Activated CD4-positive, alpha-beta T cell treated with anti-CD3 and anti-CD28 coated beads for 48 hours (primary cell): ENCODE data around the gene RITA1.
A peak's percentile ranks its signal among the peaks of the same experiment; 100 is the strongest.

Experiments used
- DNase-seq: peaks from one replicate; pipeline ENCODE4 v3.0.0-alpha.2; 2020

The RITA1 gene

DNA sequence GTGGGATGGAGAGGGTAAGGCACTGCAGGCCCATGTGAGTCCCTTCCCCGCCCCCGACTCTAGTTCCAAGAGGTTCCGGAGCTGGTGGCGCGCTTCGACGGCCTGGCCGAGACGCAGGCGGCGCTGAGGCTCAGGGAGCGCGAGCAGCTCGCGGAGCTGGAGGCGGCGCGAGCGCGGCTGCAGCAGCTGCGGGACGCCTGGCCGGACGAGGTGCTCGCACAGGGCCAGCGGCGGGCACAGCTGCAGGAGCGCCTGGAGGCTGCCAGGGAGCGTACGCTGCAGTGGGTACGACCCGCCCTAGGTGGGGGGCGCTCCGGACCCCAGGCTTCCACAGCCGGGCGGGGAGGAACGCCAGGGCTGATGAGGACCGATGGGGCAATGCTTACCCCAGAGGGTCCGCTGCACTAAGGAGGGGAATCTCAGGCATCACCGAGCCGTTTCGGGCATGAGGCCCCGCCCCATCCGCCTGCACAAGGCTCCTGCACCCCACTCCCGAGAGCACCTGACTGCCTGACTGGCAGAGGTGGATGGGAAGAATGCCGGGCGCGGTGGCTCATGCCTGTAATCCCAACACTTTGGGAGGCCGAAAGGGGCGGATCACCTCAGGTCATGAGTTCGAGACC lies 31.1 kb upstream of the RITA1 start:
- peak; percentile 46 for DNase-seq

DNA sequence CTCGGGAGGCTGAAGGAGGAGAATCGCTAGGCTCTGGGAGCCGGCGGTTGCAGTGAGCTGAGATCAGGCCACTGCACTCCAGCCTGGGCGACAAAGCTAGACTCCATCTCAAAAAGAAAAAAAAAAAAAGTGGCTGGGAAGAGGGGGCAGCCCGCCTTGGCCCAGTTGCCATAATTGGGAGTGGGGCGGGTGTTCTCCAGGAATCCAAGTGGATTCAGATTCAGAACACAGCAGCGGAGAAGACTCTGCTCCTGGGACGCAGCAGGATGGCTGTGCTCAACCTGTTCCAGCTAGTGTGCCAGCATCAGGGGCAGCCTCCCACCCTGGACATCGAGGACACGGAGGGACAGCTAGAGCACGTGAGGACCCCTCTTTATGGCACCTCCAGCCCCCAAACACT lies 30.5 kb upstream of the RITA1 start:
- no peak for DNase-seq

DNA sequence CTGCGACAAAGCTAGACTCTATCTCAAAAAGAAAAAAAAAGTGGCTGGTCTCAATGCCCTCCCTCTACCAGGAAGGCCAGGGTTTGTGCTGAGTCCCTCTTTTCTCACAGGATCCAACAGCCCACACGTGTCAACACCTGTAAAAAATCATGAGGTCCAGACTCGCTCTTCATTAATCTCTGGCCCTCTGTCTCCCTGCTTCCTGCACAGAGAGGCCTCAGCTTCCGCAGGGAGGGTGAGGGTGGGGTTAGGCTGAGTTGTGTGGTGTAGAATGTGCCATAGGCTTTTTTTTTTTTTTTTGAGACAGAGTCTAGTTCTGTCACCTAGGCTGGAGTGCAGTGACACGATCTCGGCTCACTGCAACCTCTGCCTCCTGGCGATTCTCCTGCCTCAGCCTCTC lies 29.9 kb upstream of the RITA1 start:
- no peak for DNase-seq

DNA sequence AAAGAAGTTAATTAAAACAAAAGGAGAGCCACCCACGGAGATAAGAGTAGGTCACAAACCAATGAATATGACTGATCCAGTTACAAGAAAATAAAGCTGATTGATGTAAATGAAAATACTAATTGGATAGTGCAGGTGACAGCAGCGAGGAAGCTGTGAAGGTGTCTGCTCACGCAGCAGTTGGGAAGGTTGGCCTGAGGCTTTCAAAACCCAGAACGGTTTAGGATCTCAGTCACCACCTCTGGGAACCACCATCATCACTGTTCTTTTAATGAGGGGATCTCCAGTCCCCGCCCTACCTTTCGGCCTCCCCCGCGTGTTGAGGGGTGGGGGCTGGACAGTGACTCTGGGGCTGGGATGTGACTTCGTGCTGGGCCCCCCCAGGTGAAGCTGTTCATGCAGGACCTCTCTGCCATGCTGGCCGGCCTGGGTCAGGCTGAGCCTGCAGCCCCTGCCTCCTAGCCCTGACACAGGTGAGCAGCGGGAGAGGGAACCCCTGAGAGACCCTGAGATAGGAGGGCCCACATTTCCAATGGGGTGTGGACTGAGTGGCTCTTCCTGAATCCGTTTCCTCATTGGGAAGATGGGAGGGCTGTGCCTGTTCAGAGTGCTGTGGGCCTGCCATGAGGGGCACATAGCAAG lies 28.2 kb upstream of the RITA1 start:
- no peak for DNase-seq

DNA sequence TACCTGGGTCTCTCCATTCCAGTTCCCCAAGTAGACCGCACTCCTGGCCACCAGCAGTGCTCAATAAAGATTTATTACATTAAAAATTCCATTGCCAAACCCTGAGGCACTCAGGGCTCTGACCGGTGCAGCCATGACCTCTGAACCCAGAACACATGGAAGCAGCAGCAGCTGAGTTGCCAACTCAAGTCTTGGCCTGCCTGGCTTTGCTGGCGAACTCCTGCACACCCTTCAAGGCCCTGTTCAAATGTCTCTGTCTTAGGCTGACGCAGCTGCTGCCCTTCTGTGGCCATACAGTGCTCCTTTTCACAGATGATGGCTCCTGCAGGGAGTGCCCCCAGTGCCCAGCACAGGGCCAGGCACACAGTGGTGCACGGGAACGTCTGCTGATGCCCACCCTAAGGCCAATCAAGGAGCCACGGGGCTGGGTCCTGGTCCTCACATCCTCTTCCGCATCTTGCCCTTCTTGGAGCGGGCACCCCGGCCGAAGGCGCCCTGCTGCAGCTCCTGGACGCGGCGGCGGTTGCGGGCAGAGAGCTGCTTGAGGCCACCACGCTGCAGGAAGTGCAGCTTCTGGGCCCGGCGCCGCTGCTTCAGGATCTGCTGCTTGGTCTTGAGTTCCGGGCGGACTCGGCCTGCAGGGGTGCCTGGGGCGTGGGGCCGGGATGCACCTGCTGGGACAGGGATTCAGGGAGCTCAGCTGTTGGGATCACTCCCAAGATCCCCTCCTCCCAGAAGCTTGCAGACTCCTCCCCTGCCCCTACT lies 26.9 kb upstream of the RITA1 start:
- no peak for DNase-seq

DNA sequence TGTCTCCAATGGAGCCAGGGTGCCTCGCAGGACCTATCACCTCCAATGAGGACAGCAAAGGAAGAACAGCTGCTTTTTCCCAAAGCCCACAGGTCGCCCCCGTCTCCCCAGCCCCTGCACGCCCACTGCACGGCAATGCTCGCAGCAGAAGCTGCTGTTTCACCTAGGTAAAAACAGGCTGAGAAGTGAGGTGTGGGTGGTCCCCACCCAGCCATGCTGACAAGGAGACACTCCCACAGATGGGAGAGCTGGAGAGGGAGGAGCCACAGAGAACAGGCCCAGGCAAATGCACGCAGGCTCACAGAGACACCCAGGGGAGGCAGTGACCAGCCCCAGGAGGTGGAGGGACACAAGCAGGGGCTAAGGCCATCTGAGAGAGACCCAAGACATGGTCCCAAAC lies 25.6 kb upstream of the RITA1 start:
- DNase-seq, result no peak

DNA sequence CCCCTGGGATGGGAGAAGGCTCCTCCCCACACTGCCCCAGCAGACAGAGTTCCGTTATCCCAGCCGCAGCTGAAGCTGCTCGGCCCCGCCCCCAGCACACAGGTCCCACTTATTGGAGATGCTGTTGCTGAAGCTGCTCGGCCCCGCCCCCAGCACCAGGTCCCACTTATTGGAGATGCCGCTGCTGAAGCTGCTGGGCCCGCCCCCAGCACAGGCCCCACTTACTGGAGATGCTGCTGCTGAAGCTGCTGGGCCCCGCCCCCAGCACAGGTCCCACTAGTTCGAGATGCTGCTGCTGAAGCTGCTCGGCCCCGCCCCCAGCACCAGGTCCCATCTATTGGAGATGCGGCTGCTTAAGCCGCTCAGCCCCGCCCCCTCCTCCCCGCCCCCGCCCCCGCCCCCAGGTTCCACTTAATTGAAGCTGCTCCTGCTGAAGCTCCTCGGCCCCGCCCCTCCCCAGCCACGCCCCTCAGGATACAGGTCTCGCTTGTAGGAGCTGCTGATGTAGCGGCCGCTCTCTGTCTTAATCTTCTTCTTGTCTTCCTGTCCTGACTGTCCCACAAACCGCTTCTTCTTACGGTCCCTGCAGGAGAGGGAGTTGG lies 24.0 kb upstream of the RITA1 start:
- DNase-seq, result peak; percentile 52

DNA sequence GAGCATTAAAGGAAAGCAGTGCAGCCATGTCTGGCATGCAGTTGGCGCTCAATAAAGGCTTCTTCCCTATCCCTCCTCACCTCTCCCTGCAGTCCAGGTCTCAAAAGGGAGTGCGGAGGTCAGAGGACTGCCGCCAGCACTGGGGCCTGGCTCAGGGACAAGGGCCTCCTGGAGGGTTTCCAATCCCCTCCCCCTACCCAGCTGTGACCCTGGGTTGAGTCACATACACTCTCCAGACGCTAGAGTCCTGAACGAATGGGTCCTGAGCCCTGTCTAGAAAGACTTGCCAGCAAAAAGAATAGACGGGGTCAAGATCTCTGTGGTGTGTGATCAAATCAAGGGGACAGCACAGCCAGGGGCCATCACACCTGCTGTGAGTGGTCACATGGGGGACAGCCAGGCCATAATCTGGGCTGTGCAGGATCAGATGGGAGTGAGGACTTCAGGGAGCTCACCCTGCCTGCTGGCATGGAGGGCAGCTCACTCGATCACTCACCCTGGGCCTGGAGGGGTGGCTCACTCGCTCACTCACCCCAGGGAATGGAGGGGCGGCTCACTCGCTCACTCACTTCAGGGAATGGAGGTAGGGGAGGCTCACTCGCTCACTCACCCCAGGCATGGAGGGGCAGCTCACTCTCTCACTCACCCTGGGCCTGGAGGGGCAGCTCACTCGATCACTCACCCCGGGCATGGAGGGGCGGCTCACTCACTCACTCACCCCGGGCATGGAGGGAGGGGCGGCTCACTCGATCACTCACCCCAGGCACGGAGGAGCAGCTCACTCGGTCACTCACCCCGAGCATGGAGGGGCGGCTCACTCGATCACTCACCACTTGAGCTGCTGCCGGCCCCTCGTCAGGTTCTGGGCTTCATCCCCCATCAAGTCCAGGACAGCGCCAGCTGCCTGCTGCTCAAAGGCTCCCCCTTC lies 23.2 kb upstream of the RITA1 start:
- DNase-seq, result no peak

DNA sequence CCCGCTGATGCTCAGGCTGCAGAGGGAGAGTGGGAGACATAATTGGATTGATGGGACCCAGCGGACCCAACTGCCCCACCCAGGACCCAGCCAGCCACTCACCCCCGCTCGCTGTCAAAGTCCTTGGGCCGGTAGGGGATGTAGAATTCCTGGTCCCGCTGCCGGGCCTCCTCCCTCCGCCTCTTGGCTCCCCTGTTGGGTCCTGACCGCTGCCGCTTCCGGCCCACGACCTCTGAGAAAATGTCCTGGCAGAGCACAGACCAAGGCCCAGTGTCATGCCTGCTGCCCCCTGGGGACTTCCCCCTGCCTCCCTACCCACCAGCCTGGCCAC lies 22.5 kb upstream of the RITA1 start:
- DNase-seq, result no peak

DNA sequence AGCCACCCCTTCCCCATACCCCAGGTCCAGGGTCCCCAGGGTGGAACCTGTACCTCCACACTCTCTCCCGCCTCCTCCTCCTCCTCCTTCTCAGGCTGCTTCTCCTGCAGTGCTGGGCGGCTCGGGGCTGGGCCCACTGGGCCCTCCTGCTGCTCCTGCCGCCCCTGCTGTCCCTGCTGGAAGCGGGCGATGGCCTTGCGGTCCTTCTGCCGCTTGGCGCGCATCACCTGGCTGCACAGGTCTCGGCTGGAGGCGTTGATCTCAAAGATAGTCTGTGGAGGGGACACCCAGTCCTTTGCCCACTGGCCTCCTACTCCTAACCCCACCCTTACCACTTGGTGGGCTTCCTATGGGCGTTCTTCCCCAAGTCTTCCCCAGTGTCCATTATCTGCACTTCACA lies 21.5 kb upstream of the RITA1 start:
- no peak for DNase-seq

DNA sequence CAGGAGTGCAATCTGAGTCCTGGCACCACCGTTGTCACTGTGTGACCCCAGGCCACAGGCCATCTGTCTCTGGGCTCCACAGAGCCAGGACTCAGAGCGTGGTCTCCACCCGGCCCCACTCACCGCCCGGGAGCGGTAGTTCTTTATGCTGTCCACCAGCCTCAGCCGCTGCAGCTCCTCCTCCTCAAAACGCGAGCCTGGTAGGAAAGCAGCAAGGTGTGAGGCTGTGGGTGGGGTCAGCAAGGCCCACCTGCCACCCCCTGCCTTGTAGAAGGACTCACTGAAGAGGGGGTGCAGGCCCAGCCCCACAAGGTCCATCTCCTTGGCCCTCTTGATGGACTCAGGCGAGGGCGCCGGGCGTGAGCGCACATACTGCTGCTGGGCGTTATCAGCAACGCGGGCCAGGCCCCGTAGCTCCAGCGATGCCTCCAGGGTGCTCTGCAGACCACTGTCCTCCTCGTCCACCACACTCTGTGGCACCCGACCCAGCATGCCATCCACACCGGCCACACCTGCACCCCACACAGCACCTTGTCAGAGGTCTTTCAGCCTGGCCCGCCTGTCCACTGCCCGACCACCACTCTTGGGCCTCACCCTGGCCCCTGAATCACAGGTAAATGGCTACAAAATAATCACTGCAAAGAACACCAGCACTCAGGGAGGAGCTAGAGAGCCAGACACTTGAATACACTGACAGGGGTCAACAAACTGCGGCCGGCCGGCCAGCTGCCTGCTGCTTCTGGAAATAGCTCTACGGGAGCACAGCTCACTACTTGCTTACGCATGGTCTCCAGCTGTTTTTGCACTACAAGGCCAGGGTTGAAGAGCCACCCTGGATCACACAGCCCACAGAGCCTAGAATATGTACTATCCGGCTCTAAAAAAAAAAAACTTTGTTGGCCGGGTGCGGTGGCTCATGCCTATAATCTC lies 19.7 kb upstream of the RITA1 start:
- DNase-seq, result no peak

DNA sequence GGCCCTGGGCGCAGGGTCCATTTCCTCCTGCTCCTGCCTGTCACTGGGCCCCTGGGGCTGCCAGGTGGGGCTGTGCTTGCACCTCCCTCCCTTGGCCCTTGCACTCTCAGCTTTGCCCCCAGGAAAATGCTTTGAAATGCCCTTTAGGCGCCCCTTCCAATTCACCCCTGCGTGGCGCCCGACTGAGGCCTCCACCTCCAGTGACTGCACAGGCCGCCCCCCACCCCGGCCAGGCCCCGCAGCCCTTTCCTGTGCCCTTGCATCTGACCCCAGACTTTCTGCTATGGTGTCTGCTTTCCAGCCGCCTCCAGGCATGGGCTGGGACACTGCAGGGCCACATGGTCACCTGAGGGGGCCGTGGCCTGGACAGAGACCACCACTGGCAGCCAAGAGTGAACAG lies 17.7 kb upstream of the RITA1 start:
- DNase-seq, result no peak

DNA sequence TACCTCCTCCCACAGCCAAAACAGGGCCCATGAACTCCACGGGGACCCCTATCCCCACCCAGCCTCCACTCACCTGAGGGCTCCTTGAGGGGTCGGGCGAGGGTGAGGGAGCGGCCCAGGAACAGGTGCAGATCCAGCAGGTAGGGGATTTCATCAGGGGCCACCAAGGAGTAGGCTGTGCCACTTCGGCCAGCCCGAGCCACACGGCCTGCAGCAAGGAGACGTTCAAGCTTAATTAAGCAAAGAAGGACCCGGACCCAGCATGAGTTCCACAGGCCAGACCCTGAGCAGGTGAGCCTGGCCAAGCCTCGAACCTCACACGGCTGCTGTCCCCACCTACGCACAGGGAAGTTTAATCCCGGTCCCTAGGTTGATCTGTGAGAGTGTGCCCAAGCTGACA lies 15.8 kb upstream of the RITA1 start:
- no peak for DNase-seq

DNA sequence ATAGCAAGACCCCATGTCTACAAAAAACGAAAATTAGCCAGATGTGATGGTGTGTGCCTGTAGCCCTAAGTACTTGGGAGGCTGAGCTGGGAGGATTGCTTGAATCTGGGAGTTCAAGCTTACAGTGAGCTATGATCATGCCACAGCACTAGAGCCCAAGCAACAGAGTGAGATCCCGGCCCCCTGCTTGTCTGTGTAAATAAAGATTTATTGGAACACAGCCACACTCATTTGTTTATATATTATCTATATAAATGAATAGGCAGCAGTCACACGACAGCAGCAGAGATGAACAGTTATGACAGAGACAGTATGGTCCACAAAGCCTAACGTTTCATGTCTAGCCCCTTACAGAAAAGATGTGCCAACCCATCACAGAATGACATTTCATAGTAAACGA lies 15.1 kb upstream of the RITA1 start:
- no peak for DNase-seq

DNA sequence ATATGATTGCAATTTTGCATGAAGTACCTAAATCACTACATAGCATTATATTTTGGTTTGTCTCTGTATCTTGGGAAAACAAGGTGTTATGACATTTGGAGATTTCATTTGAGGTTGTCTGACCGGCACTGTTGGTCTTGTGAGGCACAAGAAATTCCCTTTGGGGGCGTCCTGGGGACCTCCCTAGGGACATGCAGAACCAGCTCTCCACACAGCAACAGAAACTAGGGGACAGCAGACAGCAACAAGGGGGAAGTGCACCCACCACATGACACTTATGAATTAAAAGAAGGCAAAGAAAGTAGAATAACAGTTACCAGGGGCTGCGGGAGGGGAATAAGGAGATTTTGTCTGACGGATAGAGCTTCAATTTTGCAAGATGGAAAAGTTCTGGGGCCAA lies 14.6 kb upstream of the RITA1 start:
- no peak for DNase-seq

DNA sequence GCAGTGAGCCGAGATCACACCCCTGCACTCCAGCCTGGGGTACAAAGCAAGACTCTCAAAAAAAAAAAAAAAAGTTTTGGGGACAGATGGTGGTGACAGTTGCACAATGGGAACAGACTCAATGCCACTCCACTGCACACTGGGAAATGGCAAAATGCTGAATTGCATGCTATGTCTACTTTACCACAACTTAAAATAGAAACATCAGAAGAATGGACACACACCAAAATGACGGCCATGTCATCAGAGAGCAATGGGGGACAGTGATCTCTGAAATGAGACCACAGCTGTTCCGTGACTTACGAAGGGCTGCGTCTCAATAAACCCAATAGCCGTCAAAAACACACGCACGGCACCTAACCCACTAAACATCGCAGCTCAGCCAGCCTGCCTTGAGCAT lies 14.0 kb upstream of the RITA1 start:
- no peak for DNase-seq

DNA sequence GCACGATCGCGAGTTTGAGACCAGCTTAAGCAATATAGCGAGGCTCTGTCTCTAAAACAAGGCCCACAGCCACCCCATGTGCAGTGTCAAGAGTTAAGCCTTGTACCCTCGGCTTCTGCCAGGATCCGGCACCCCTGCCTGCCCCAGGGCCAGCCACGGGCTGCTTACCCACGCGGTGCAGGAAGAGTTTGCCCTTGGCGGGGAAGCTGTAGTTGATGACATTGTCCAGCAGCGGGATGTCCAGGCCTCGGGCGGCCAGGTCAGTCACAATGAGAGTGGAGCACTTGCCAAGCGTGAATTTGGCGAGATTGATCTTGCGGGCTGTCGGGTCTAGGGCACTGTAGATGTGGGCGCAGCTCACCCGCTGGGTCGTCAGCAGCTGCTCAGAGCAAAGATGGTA lies 13.3 kb upstream of the RITA1 start:
- DNase-seq, result no peak

DNA sequence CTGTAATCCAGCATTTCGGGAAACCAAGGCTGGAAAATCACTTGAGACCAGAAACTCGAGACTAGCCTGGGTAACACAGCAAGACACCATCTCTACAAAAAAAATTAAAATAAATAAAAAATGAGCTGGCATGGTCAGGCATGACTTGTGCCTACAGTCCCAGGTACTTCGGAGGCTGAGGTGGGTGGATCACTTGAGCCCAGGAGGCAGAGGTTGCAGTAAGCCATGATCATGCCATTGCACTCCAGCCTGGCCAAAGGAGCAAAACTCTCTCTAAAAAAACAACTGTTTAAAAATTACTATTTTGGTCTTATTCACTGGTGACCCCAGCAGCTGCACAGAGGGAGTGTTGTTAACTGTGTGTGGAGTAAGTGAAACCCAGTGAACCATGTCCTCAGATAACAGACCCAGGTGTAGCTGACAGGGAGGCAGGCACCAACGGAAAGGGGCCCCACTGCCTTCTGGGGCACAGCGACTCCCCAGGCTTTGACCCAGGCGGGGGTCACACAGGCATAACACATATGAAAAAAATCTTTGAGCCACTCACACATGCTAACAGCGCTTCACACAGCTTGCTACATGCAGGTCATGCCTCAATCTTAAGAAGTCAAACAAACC lies 12.3 kb upstream of the RITA1 start:
- DNase-seq, result no peak

DNA sequence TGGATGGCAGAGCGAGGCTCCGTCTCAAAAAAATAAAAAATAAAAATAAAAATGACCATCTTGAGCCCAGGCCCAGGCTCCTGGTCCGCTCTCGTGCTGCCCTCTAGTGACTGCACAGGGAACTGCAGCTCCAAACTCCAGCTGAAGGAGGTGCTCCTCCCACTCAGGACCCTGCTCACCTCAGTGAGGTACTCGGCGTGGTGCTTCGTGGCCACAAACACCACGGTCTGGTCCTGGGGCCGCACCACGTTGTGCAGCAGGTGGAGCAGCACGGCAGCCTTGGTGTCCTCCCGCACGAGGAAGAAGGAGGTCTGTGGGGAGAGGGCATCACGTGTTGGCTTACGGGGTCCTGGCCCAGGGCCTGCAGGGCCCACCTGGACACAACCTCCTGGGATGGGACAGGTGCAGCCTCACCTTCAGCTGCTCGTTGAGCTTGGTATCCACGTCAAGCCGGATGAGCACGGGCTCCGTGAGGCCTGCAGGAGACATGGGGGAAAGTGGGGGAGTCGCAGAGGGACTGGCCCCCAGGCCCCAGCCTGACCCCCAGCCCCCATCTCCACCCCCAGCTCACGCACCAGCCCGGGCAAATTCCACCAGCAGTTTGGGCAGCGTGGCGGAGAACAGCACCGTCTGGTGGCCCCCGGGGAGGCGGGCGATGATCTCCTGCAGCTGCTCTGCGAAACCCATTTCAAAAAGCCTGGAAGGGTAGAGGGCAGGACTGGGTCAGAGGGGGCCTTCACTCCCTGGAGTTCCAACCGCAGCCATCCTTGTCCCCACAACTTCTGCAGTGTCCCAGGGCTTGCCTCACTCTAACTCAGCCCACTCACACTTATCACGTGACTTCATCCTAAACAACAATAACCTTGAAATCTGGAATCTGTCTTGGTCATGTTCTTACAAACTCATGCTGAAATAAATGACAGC lies 10.8 kb upstream of the RITA1 start:
- DNase-seq, result peak; percentile 88

DNA sequence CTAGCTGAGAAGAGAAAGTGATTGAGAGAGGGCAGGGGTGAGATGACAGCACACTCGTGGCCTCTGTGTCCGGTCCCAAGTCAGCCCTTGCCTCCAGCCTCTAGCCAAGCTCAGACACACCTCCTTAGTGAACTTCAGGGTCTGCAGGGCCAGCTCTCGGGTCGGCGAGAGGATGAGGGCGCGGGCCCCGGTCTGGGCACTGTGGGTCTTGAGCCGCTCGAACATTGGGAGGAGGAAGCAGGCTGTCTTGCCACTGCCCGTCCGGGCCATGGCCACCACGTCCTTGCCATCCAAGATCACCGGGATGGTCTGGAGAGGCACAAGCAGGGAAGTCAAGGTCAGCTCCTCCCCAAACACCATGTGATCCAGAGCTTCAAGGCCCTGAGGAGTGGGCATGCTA lies 6.5 kb upstream of the RITA1 start:
- no peak for DNase-seq
